Astrocyte (in vitro differentiated cells and primary cell): ENCODE data around the gene B3GALT6. TPM values are rescaled to one million over a fixed set of nuclear protein-coding genes. Genes with fewer than 3 reads are reported as not detected.

Experiments
- DNase-seq: peaks from one replicate; pipeline ENCODE4 v3.0.0-alpha.2; 2010; ENCODE audit warnings: low read depth
- FAIRE-seq: peaks from 2 replicates; lab custom pipeline; 2011; peaks lifted over from hg19 to GRCh38; lab: Jason Lieb, UNC
- H2AFZ ChIP-seq: 2 replicates; pipeline ENCODE4 v1.6.0; 2012; ENCODE audit warnings: low read depth, low read length, inconsistent platforms
- H3K27ac ChIP-seq: 2 replicates; pipeline ENCODE4 v1.5.1; 2011; ENCODE audit warnings: low read depth, low read length, inconsistent platforms
- H3K27me3 ChIP-seq: 2 replicates; pipeline ENCODE4 v1.6.0; 2011; ENCODE audit warnings: low read length, inconsistent platforms; ENCODE audit not compliant: insufficient read depth
- H3K36me3 ChIP-seq: 2 replicates; pipeline ENCODE4 v1.5.1; 2011; ENCODE audit warnings: low read length, inconsistent platforms; ENCODE audit not compliant: insufficient read depth
- H3K4me1 ChIP-seq: 2 replicates; pipeline ENCODE4 v1.5.1; 2011; ENCODE audit warnings: low read length, inconsistent platforms; ENCODE audit not compliant: insufficient read depth
- H3K4me2 ChIP-seq: 2 replicates; pipeline ENCODE4 v1.6.0; 2012; ENCODE audit warnings: low read length, inconsistent platforms
- H3K4me3 ChIP-seq: 2 replicates; pipeline ENCODE4 v1.5.1; 2011; ENCODE audit warnings: low read depth, mild to moderate bottlenecking, low read length, inconsistent platforms; ENCODE audit not compliant: insufficient read depth
- H3K79me2 ChIP-seq: 2 replicates; pipeline ENCODE4 v1.6.0; 2012; ENCODE audit warnings: mild to moderate bottlenecking, low read length, inconsistent platforms; ENCODE audit not compliant: insufficient read depth
- H3K9ac ChIP-seq: 2 replicates; pipeline ENCODE4 v1.6.0; 2012; ENCODE audit warnings: mild to moderate bottlenecking, low read length, inconsistent platforms
- H3K9me3 ChIP-seq: 2 replicates; pipeline ENCODE4 v1.5.1; 2012; ENCODE audit warnings: low read depth, mild to moderate bottlenecking, low read length, inconsistent platforms; ENCODE audit not compliant: insufficient read depth
- H4K20me1 ChIP-seq: 2 replicates; pipeline ENCODE4 v1.6.0; 2012; ENCODE audit warnings: low read length, inconsistent platforms; ENCODE audit not compliant: insufficient read depth
- H3K27ac Mint-ChIP-seq: one replicate; pipeline ENCODE4 v1.8.0; 2021; ENCODE audit warnings: mild to moderate bottlenecking, mixed read lengths; ENCODE audit not compliant: unreplicated experiment
- H3K27me3 Mint-ChIP-seq: one replicate; pipeline ENCODE4 v1.8.0; 2021; ENCODE audit warnings: low read depth, mixed read lengths; ENCODE audit not compliant: unreplicated experiment
- H3K36me3 Mint-ChIP-seq: one replicate; pipeline ENCODE4 v1.8.0; 2021; ENCODE audit warnings: low read depth, mixed read lengths; ENCODE audit not compliant: unreplicated experiment
- H3K4me1 Mint-ChIP-seq: one replicate; pipeline ENCODE4 v1.8.0; 2021; ENCODE audit warnings: low read depth, mixed read lengths; ENCODE audit not compliant: unreplicated experiment
- H3K4me3 Mint-ChIP-seq: one replicate; pipeline ENCODE4 v1.8.0; 2021; ENCODE audit warnings: mild to moderate bottlenecking, moderate library complexity, mixed read lengths; ENCODE audit not compliant: unreplicated experiment
- H3K9me3 Mint-ChIP-seq: one replicate; pipeline ENCODE4 v1.8.0; 2021; ENCODE audit warnings: mild to moderate bottlenecking, mixed read lengths; ENCODE audit not compliant: unreplicated experiment
- EZH2 ChIP-seq: IDR thresholded peaks from 2 replicates; pipeline ENCODE4 v1.6.1; 2012; ENCODE audit warnings: mild to moderate bottlenecking, low read length, inconsistent platforms; ENCODE audit not compliant: insufficient read depth
- total RNA-seq: library from RNA; stranded (reverse); gene quantifications from 2 replicates; pipeline ENCODE4 v1.2.1, GENCODE V29; 2021
- TF ChIP-seq, protein P1 (sequence below): IDR thresholded peaks from 2 replicates; pipeline ENCODE4 v1.5.1; 2011; ENCODE audit warnings: low read depth, mild to moderate bottlenecking, inconsistent platforms, low read length, moderate library complexity; ENCODE audit not compliant: insufficient read depth

Gene B3GALT6
- total RNA-seq, 1 donor from 2014 or later: 22.4 TPM

DNA sequence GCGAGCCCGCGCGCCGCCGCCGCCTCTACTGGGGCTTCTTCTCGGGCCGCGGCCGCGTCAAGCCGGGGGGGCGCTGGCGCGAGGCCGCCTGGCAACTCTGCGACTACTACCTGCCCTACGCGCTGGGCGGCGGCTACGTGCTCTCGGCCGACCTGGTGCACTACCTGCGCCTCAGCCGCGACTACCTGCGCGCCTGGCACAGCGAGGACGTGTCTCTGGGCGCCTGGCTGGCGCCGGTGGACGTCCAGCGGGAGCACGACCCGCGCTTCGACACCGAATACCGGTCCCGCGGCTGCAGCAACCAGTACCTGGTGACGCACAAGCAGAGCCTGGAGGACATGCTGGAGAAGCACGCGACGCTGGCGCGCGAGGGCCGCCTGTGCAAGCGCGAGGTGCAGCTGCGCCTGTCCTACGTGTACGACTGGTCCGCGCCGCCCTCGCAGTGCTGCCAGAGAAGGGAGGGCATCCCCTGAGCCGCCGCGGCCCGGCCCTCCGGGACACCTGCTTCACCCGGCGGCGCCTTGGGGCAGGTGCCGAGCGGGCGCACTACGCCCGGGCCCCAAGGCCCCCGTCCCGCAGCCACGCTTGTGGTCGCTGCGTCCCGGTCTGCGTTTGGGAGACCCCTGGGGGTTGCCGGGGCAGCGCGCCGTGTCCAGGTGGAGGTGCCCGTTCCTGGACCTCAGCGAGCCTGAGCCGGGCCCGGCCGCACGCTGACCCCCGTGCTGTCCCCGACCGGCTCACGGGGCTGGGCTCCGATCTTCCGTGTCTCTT is 944 bp downstream of the B3GALT6 start:
- H2AFZ ChIP-seq: peak overlapping the region; percentile 63
- no peak overlapping the region for H3K9ac ChIP-seq
- H3K4me2 ChIP-seq: peak overlapping the region; percentile 77
- no peaks in the 10 kb centered on the region for H3K36me3 ChIP-seq
- peak overlapping the region; percentile 23 for H3K4me3 ChIP-seq
- DNase-seq (no peak), FAIRE-seq (no peak)
- H3K27ac ChIP-seq: no peak overlapping the region
- H3K27me3 Mint-ChIP-seq: no peaks in the 10 kb centered on the region
- no peaks in the 10 kb centered on the region for H3K27me3 ChIP-seq
- peaks cover 13% of the 10 kb centered on the region for H3K4me1 Mint-ChIP-seq
- peaks cover 9% of the 10 kb centered on the region for H3K9me3 ChIP-seq
- TF ChIP-seq EZH2: no peak
- TF ChIP-seq, protein P1, sequence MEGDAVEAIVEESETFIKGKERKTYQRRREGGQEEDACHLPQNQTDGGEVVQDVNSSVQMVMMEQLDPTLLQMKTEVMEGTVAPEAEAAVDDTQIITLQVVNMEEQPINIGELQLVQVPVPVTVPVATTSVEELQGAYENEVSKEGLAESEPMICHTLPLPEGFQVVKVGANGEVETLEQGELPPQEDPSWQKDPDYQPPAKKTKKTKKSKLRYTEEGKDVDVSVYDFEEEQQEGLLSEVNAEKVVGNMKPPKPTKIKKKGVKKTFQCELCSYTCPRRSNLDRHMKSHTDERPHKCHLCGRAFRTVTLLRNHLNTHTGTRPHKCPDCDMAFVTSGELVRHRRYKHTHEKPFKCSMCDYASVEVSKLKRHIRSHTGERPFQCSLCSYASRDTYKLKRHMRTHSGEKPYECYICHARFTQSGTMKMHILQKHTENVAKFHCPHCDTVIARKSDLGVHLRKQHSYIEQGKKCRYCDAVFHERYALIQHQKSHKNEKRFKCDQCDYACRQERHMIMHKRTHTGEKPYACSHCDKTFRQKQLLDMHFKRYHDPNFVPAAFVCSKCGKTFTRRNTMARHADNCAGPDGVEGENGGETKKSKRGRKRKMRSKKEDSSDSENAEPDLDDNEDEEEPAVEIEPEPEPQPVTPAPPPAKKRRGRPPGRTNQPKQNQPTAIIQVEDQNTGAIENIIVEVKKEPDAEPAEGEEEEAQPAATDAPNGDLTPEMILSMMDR: no peak
- peaks cover 14% of the 10 kb centered on the region for H3K4me1 ChIP-seq
- H3K9me3 Mint-ChIP-seq: peaks cover 2% of the 10 kb centered on the region
- peaks cover 64% of the 10 kb centered on the region for H3K79me2 ChIP-seq
- peaks cover 8% of the 10 kb centered on the region for H3K36me3 Mint-ChIP-seq
- H3K4me3 Mint-ChIP-seq: peak overlapping the region; percentile 69
- no peak overlapping the region for H3K27ac Mint-ChIP-seq
- H4K20me1 ChIP-seq: peaks cover 45% of the 10 kb centered on the region

DNA sequence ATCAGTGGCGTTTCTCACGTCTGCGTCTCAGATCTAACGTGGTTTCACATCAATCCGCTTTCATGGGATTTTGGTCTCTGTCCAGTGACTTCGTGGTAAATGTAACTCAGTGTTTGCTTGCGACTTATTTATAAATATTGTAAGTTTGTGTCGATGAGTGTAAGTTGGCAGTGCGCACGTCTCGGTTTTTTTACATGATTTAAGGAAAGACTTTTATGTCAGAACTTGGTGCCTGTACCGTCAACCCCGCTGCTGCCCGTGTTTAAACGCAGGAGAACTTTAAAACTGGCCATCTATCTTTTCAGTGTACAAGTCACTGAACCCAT is 1.5 kb downstream of the B3GALT6 start:
- Histone ChIP-seq H3K9me3 (peaks cover 9% of the 10 kb centered on the region), H4K20me1 (peaks cover 40% of the 10 kb centered on the region), H2AFZ (no peak overlapping the region), H3K4me1 (peaks cover 14% of the 10 kb centered on the region), H3K36me3 (no peaks in the 10 kb centered on the region), H3K4me3 (no peak overlapping the region), H3K9ac (no peak overlapping the region), H3K4me2 (peak overlapping the region; percentile 77), H3K79me2 (peaks cover 58% of the 10 kb centered on the region), H3K27me3 (no peaks in the 10 kb centered on the region), H3K27ac (no peak overlapping the region)
- TF ChIP-seq EZH2: no peak
- TF ChIP-seq, protein P1: no peak
- H3K4me1 Mint-ChIP-seq: peaks cover 13% of the 10 kb centered on the region
- FAIRE-seq (no peak), DNase-seq (no peak)
- peaks cover 2% of the 10 kb centered on the region for H3K9me3 Mint-ChIP-seq
- H3K4me3 Mint-ChIP-seq: peak overlapping the region; percentile 69
- peaks cover 8% of the 10 kb centered on the region for H3K36me3 Mint-ChIP-seq
- H3K27ac Mint-ChIP-seq: no peak overlapping the region
- H3K27me3 Mint-ChIP-seq: no peaks in the 10 kb centered on the region

DNA sequence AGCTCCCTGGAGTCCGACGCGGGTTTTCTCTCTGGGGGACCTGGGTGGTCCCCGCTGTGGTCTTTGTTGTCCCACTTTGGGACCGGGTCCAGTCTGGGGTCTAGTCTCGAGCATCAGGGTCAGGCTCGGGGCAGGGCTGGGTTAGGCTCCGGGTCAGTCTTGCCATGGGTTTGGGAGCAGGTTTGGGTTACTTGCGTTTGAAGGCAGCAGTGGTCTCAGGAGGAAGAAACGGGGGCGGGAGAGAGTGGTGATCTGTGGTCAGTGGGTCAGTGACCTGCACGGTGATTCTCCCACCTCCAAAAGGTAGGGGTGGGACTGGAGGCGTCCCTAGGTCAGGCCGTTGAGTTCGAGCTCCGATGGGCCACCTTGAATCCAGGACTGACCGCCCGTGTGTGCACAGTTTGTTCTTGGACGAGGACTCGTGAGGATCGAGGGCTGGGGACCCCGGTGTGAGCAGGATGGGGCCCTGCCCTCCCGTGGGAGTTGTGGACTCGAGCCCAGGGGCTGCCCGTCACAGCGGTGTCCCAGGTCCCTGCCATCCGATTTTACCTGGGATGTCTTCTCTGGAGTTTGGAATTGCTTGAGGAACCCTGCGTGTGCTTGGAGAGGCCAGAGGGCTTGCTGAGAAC is 2.3 kb downstream of the B3GALT6 start:
- H3K27me3 ChIP-seq: no peaks in the 10 kb centered on the region
- Mint-ChIP-seq H3K4me3 (peak overlapping the region; percentile 69), H3K4me1 (peaks cover 13% of the 10 kb centered on the region), H3K27ac (no peak overlapping the region), H3K27me3 (no peaks in the 10 kb centered on the region), H3K36me3 (peaks cover 8% of the 10 kb centered on the region), H3K9me3 (peaks cover 2% of the 10 kb centered on the region)
- no peak for TF ChIP-seq EZH2
- TF ChIP-seq, protein P1: no peak
- peaks cover 51% of the 10 kb centered on the region for H3K79me2 ChIP-seq
- no peak overlapping the region for H3K9ac ChIP-seq
- H3K4me2 ChIP-seq: peak overlapping the region; percentile 77
- H3K4me3 ChIP-seq: no peak overlapping the region
- no peak for DNase-seq
- peaks cover 33% of the 10 kb centered on the region for H4K20me1 ChIP-seq
- FAIRE-seq: no peak
- H3K27ac ChIP-seq: no peak overlapping the region
- no peaks in the 10 kb centered on the region for H3K36me3 ChIP-seq
- H3K9me3 ChIP-seq: peaks cover 9% of the 10 kb centered on the region
- peaks cover 14% of the 10 kb centered on the region for H3K4me1 ChIP-seq
- no peak overlapping the region for H2AFZ ChIP-seq
